Heart left ventricle (tissue), 13 donors: ENCODE measurements around the gene APIP.

Experiments
- POLR2A ChIP-seq, 2 donors: fragments of 450-650 bp; IDR thresholded peaks; one replicate each; pipeline ENCODE4 v1.6.1; 2017; ENCODE audit warnings: antibody characterized with exemption in 2 of 2, mild to moderate bottlenecking in 2 of 2, moderate library complexity in 2 of 2
- TF ChIP-seq, protein P1 (sequence below), 12 donors: fragments of 200-600 bp; sonication (generic) in 4 of 12; IDR thresholded peaks; one replicate each; pipeline versions ENCODE4 v1.5.0 to v1.8.0; 2018 to 2022; ENCODE audit warnings: antibody characterized with exemption in 12 of 12, mild to moderate bottlenecking in 5 of 12
- donor health status: ischemic (EF 13 %, LVEDD 7.1; RV severe dilation, severe dysfunction).
- donor health status: DM: no; HTN: yes; CAD: no.
- donor health status: DM: no; HTN: no; CAD: no.
- donor health status: ischemic (EF 25% LVEDD 6.9; RV normal size, moderate dysfunction).
- donor health status: ischemic (EF 25% LVEDD 5.7; RV mildly dilated, moderate dysfunction).
- donor health status: ischemic (EF 35%, LVEDD 5.7; RV mildly dilated, moderate dysfunction).
- donor health status: nonischemic (EF 11% LVEDD 7.7; RV severe dilation, severe dysfunction).
- donor health status: DM: yes; HTN: yes; CAD: no.
- donor health status: PGD.
- donor health status: ischemic (EF 29% LVEDD 5.4; RV normal size, mild dysfunction).
- donor health status: nonischemic (EF 23%, LVEDD 6.1; RV moderate dilation, normal function).

DNA sequence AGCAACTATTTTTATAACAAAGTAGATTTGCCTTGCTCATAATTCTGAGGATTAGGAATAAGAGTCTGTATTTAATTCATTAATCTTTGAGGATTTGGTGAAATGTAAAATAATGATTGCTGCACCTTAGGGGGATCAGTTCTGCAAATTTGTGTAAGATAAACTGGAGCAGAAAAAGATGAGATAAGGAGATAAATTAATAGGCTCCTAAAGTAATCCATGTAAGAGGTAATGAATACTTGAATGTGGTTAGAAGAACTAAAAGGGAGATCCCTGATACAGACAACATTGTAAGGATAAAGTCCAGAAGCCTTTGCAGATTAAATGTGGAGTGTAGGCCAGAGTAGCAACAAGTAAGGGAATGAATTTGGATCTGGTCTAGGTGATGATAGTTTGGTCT, 45.9 kb upstream of the APIP start:
- TF ChIP-seq, protein P1, sequence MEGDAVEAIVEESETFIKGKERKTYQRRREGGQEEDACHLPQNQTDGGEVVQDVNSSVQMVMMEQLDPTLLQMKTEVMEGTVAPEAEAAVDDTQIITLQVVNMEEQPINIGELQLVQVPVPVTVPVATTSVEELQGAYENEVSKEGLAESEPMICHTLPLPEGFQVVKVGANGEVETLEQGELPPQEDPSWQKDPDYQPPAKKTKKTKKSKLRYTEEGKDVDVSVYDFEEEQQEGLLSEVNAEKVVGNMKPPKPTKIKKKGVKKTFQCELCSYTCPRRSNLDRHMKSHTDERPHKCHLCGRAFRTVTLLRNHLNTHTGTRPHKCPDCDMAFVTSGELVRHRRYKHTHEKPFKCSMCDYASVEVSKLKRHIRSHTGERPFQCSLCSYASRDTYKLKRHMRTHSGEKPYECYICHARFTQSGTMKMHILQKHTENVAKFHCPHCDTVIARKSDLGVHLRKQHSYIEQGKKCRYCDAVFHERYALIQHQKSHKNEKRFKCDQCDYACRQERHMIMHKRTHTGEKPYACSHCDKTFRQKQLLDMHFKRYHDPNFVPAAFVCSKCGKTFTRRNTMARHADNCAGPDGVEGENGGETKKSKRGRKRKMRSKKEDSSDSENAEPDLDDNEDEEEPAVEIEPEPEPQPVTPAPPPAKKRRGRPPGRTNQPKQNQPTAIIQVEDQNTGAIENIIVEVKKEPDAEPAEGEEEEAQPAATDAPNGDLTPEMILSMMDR (IDR thresholded peaks at IDR 0.05), result no peak
- no peak for TF ChIP-seq POLR2A (IDR thresholded peaks at IDR 0.05)
